ENCODE data around the gene TRERF1.

DNA sequence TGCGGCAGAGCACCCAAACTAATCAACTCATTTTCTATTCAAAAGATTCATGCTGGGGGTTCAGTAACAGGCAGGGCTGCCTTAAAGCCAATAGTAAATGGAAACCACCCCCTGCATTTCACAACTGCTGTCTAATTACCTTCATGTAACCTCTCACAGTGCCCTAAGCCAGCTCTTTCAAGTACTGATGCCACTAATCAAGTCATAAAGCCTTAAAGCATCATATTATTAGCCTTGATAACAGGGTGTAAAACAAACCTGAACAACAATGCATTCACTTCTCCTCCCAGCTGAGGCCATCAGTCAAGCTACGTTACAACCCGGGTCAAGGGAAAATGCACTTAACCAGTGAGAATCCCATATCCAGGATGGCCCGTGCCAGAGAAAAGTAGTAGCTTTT is 33.0 kb downstream of the TRERF1 start:
- TF ChIP-seq, protein P1, sequence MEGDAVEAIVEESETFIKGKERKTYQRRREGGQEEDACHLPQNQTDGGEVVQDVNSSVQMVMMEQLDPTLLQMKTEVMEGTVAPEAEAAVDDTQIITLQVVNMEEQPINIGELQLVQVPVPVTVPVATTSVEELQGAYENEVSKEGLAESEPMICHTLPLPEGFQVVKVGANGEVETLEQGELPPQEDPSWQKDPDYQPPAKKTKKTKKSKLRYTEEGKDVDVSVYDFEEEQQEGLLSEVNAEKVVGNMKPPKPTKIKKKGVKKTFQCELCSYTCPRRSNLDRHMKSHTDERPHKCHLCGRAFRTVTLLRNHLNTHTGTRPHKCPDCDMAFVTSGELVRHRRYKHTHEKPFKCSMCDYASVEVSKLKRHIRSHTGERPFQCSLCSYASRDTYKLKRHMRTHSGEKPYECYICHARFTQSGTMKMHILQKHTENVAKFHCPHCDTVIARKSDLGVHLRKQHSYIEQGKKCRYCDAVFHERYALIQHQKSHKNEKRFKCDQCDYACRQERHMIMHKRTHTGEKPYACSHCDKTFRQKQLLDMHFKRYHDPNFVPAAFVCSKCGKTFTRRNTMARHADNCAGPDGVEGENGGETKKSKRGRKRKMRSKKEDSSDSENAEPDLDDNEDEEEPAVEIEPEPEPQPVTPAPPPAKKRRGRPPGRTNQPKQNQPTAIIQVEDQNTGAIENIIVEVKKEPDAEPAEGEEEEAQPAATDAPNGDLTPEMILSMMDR (conservative IDR thresholded peaks at IDR 0.05; ENCODE audit: low read depth in 2 of 2), result no peak
- no peak for TF ChIP-seq EZH2 (IDR thresholded peaks at IDR 0.05; ENCODE audit: low read depth, unreplicated experiment)
- TF ChIP-seq, protein P2, sequence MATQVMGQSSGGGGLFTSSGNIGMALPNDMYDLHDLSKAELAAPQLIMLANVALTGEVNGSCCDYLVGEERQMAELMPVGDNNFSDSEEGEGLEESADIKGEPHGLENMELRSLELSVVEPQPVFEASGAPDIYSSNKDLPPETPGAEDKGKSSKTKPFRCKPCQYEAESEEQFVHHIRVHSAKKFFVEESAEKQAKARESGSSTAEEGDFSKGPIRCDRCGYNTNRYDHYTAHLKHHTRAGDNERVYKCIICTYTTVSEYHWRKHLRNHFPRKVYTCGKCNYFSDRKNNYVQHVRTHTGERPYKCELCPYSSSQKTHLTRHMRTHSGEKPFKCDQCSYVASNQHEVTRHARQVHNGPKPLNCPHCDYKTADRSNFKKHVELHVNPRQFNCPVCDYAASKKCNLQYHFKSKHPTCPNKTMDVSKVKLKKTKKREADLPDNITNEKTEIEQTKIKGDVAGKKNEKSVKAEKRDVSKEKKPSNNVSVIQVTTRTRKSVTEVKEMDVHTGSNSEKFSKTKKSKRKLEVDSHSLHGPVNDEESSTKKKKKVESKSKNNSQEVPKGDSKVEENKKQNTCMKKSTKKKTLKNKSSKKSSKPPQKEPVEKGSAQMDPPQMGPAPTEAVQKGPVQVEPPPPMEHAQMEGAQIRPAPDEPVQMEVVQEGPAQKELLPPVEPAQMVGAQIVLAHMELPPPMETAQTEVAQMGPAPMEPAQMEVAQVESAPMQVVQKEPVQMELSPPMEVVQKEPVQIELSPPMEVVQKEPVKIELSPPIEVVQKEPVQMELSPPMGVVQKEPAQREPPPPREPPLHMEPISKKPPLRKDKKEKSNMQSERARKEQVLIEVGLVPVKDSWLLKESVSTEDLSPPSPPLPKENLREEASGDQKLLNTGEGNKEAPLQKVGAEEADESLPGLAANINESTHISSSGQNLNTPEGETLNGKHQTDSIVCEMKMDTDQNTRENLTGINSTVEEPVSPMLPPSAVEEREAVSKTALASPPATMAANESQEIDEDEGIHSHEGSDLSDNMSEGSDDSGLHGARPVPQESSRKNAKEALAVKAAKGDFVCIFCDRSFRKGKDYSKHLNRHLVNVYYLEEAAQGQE (IDR thresholded peaks at IDR 0.05; ENCODE audit: unreplicated experiment), result no peak
- TF ChIP-seq JUNB (IDR thresholded peaks at IDR 0.05; ENCODE audit: unreplicated experiment), result no peak
- TF ChIP-seq POLR2AphosphoS5 (IDR thresholded peaks at IDR 0.05; ENCODE audit: low read depth), result no peak
- TF ChIP-seq STAT1 (IDR thresholded peaks at IDR 0.05; ENCODE audit: unreplicated experiment), result no peak
- no peak for TF ChIP-seq CREB1 (CRISPR knock-in tag; IDR thresholded peaks at IDR 0.05; ENCODE audit: low read depth)
- no peak for TF ChIP-seq ZNF114 (CRISPR knock-in tag; IDR thresholded peaks at IDR 0.05)

Measured in GM23338 (cell line).